H1 (cell line): ENCODE data around the gene ASPG. TPM values are rescaled to one million over a fixed set of nuclear protein-coding genes. Genes with fewer than 3 reads are reported as not detected.

Experiments
- CTCF ChIA-PET: fragments of 300-600 bp; sonication (Branson Sonifier 250); formaldehyde crosslinking; loops from one replicate; lab custom pipeline; 2021; ENCODE audit not compliant: partially characterized antibody; lab: Charles Lee
- POLR2A ChIA-PET: fragments of 300-600 bp; sonication (Branson Sonifier 250); formaldehyde crosslinking; loops from one replicate; lab custom pipeline; 2021; ENCODE audit warnings: inconsistent platforms; ENCODE audit not compliant: partially characterized antibody; lab: Charles Lee
- DNase-seq, 2 experiments: peaks; one replicate each; pipeline versions ENCODE4 v3.0.0 to v3.0.0-alpha.2; 2010 to 2022; ENCODE audit warnings: low spot score in 2 of 2, low read depth in 1 of 2, mixed read lengths in 1 of 2
- FAIRE-seq: peaks from 2 replicates; lab custom pipeline; 2011; peaks lifted over from hg19 to GRCh38; lab: Jason Lieb, UNC
- H2AFZ ChIP-seq: 2 replicates; pipeline ENCODE4 v1.8.1; 2012; ENCODE audit warnings: low read length, inconsistent platforms
- H2AK5ac ChIP-seq: 2 replicates; pipeline ENCODE4 v1.6.1; 2013; ENCODE audit warnings: low read depth, low read length
- H2BK120ac ChIP-seq: replicated peaks from 2 replicates; pipeline ENCODE3; 2013; ENCODE audit warnings: low read depth, low read length, inconsistent platforms
- H2BK12ac ChIP-seq: 2 replicates; pipeline ENCODE4 v1.6.1; 2013; ENCODE audit warnings: low read depth, low read length
- H2BK15ac ChIP-seq: 2 replicates; pipeline ENCODE4 v1.6.1; 2013; ENCODE audit warnings: low read length
- H2BK20ac ChIP-seq: 2 replicates; pipeline ENCODE4 v1.6.1; 2013; ENCODE audit warnings: low read length
- H2BK5ac ChIP-seq: 2 replicates; pipeline ENCODE4 v1.6.1; 2013; ENCODE audit warnings: low read depth, low read length
- H3K14ac ChIP-seq: 2 replicates; pipeline ENCODE4 v1.6.1; 2013; ENCODE audit warnings: inconsistent platforms; ENCODE audit not compliant: insufficient read length
- H3K18ac ChIP-seq: 2 replicates; pipeline ENCODE4 v1.6.1; 2013; ENCODE audit warnings: low read length; ENCODE audit errors: extremely low read depth
- H3K23ac ChIP-seq: 2 replicates; pipeline ENCODE4 v1.6.1; 2013; ENCODE audit warnings: inconsistent platforms; ENCODE audit not compliant: insufficient read length
- H3K23me2 ChIP-seq: 2 replicates; pipeline ENCODE4 v1.6.1; 2013; ENCODE audit warnings: low read depth, low read length
- H3K27ac ChIP-seq: 2 replicates; pipeline ENCODE4 v1.6.1; 2011; ENCODE audit warnings: low read depth, low read length, inconsistent platforms
- H3K27me3 ChIP-seq, 4 experiments: replicated peaks in 1 of 4; 1 replicate in 1 of 4; 2 replicates in 3 of 4; pipeline versions ENCODE4 v1.6.1 to v1.8.1; 2011 to 2013; ENCODE audit warnings: low read length in 3 of 4, mild to moderate bottlenecking in 3 of 4, inconsistent platforms in 2 of 4, mixed read lengths in 2 of 4, moderate library complexity in 1 of 4; ENCODE audit not compliant: control insufficient read depth in 3 of 4, insufficient read depth in 3 of 4; ENCODE audit errors: extremely low read depth in 1 of 4
- H3K36me3 ChIP-seq, 4 experiments: 2 replicates each; pipeline versions ENCODE4 v1.6.1 to v1.8.1; 2011 to 2013; ENCODE audit warnings: mild to moderate bottlenecking in 4 of 4, low read length in 3 of 4, moderate library complexity in 2 of 4, control low read depth in 1 of 4, inconsistent platforms in 1 of 4; ENCODE audit not compliant: insufficient read depth in 4 of 4, control insufficient read depth in 2 of 4
- H3K4ac ChIP-seq: replicated peaks from 2 replicates; pipeline ENCODE3; 2013; ENCODE audit warnings: low read length, low read depth, mixed read lengths, inconsistent platforms; ENCODE audit not compliant: insufficient read length
- H3K4me1 ChIP-seq, 4 experiments: replicated peaks in 1 of 4; 1 replicate in 1 of 4; 2 replicates in 3 of 4; pipeline versions ENCODE4 v1.6.1 to v1.8.1; 2011 to 2013; ENCODE audit warnings: low read length in 3 of 4, inconsistent platforms in 2 of 4, mixed read lengths in 1 of 4; ENCODE audit not compliant: insufficient read depth in 4 of 4, control insufficient read depth in 3 of 4
- H3K4me2 ChIP-seq, 2 experiments: 2 replicates each; pipeline versions ENCODE4 v1.6.1 to v1.8.1; 2011 to 2013; ENCODE audit warnings: low read depth in 2 of 2, low read length in 2 of 2, control low read depth in 1 of 2, inconsistent platforms in 1 of 2, mild to moderate bottlenecking in 1 of 2; ENCODE audit not compliant: insufficient read depth in 1 of 2
- H3K4me3 ChIP-seq, 4 experiments: fragments of 200-600, 300-600 bp in 1 of 4; sonication (generic), shearing (Covaris generic), sonication (Bioruptor Twin) in 1 of 4; 2 replicates each; pipeline versions ENCODE4 v1.5.1 to v1.8.1; 2011 to 2016; ENCODE audit warnings: low read length in 4 of 4, low read depth in 3 of 4, control low read depth in 2 of 4, inconsistent platforms in 2 of 4, mild to moderate bottlenecking in 2 of 4, mixed read lengths in 1 of 4, moderate library complexity in 1 of 4; ENCODE audit not compliant: insufficient read depth in 2 of 4; ENCODE audit errors: extremely low read depth in 1 of 4
- H3K56ac ChIP-seq: replicated peaks from 2 replicates; pipeline ENCODE3; 2013; ENCODE audit warnings: low read depth, mild to moderate bottlenecking, mixed read lengths, low read length, inconsistent platforms; ENCODE audit not compliant: insufficient read length
- H3K79me1 ChIP-seq: 2 replicates; pipeline ENCODE4 v1.6.1; 2013; ENCODE audit warnings: low read depth, low read length, control low read depth
- H3K79me2 ChIP-seq, 2 experiments: 2 replicates each; pipeline versions ENCODE4 v1.6.1 to v1.8.1; 2012 to 2013; ENCODE audit warnings: low read length in 2 of 2, mild to moderate bottlenecking in 2 of 2, inconsistent platforms in 1 of 2; ENCODE audit not compliant: insufficient read depth in 2 of 2, control insufficient read depth in 1 of 2
- H3K9ac ChIP-seq, 4 experiments: replicated peaks in 1 of 4; 1 replicate in 1 of 4; 2 replicates in 3 of 4; pipeline versions ENCODE4 v1.6.1 to v1.8.1; 2011 to 2013; ENCODE audit warnings: low read depth in 3 of 4, low read length in 3 of 4, control low read depth in 2 of 4, mild to moderate bottlenecking in 2 of 4, moderate library complexity in 2 of 4, inconsistent platforms in 1 of 4; ENCODE audit errors: extremely low read depth in 1 of 4
- H3K9me3 ChIP-seq, 2 experiments: 2 replicates each; pipeline versions ENCODE4 v1.6.1 to v1.8.1; 2012 to 2013; ENCODE audit warnings: mild to moderate bottlenecking in 2 of 2, moderate library complexity in 2 of 2, control low read depth in 1 of 2, inconsistent platforms in 1 of 2, low read depth in 1 of 2, low read length in 1 of 2, mixed read lengths in 1 of 2; ENCODE audit not compliant: insufficient read depth in 2 of 2
- H4K20me1 ChIP-seq, 2 experiments: replicated peaks in 1 of 2; 2 replicates each; pipeline versions ENCODE3 to v1.8.1; 2011 to 2013; ENCODE audit warnings: inconsistent platforms in 2 of 2, low read length in 2 of 2, mild to moderate bottlenecking in 1 of 2; ENCODE audit not compliant: insufficient read depth in 2 of 2, control insufficient read depth in 1 of 2
- H4K5ac ChIP-seq: 2 replicates; pipeline ENCODE4 v1.6.1; 2013; ENCODE audit warnings: low read length, low read depth, mixed read lengths, inconsistent platforms; ENCODE audit not compliant: insufficient read length
- H4K8ac ChIP-seq: 2 replicates; pipeline ENCODE4 v1.8.0; 2013; ENCODE audit warnings: mild to moderate bottlenecking, moderate library complexity, low read length, inconsistent platforms; ENCODE audit not compliant: insufficient read depth; ENCODE audit errors: extremely low read depth
- H4K91ac ChIP-seq: replicated peaks from 2 replicates; pipeline ENCODE3; 2013; ENCODE audit warnings: low read length, mixed read lengths, inconsistent platforms; ENCODE audit not compliant: insufficient read length
- CBX8 ChIP-seq: fragments of 300-800, 300-1000 bp; sonication (generic); IDR thresholded peaks from 2 replicates; pipeline ENCODE4 v1.7.1; 2016; ENCODE audit warnings: low read depth, low read length, borderline replicate concordance
- CREB1 ChIP-seq: IDR thresholded peaks from 2 replicates; pipeline ENCODE4 v1.6.1; 2012; ENCODE audit warnings: inconsistent platforms
- EGR1 ChIP-seq: IDR thresholded peaks from 2 replicates; pipeline ENCODE4 v1.6.1; 2011; ENCODE audit warnings: low read depth, low read length, borderline replicate concordance
- GTF2F1 ChIP-seq: IDR thresholded peaks from 2 replicates; pipeline ENCODE4 v1.6.1; 2012; ENCODE audit warnings: low read depth, low read length, improper control_type of control experiment, borderline replicate concordance
- JUN ChIP-seq: IDR thresholded peaks from 2 replicates; pipeline ENCODE4 v1.6.1; 2011; ENCODE audit warnings: low read depth, mild to moderate bottlenecking, improper control_type of control experiment, low read length
- MAX ChIP-seq: IDR thresholded peaks from 2 replicates; pipeline ENCODE4 v1.6.1; 2012; ENCODE audit warnings: inconsistent platforms
- POU5F1 ChIP-seq: IDR thresholded peaks from 2 replicates; pipeline ENCODE4 v1.6.1; 2011; ENCODE audit warnings: low read depth, mild to moderate bottlenecking, low read length, moderate library complexity
- RAD21 ChIP-seq, 2 experiments: IDR thresholded peaks in 1 of 2; conservative IDR thresholded peaks in 1 of 2; 2 replicates each; pipeline ENCODE4 v1.6.1; 2011; ENCODE audit warnings: low read depth in 2 of 2, low read length in 2 of 2, improper control_type of control experiment in 1 of 2, inconsistent platforms in 1 of 2, mild to moderate bottlenecking in 1 of 2, moderate library complexity in 1 of 2
- SAP30 ChIP-seq: fragments of 300-600 bp; sonication (generic); IDR thresholded peaks from 2 replicates; pipeline ENCODE4 v1.7.1; 2012; ENCODE audit warnings: low read length, moderate library complexity, mild to moderate bottlenecking, inconsistent platforms; ENCODE audit not compliant: insufficient read depth, insufficient replicate concordance
- SIRT6 ChIP-seq: IDR thresholded peaks from one replicate; pipeline ENCODE4 v1.7.1; 2012; ENCODE audit warnings: low read length, inconsistent platforms
- SP1 ChIP-seq: IDR thresholded peaks from 2 replicates; pipeline ENCODE4 v1.6.1; 2011; ENCODE audit warnings: low read depth, low read length
- SP4 ChIP-seq: IDR thresholded peaks from 2 replicates; pipeline ENCODE4 v1.6.1; 2012; ENCODE audit warnings: low read length, inconsistent platforms
- YY1 ChIP-seq: IDR thresholded peaks from 2 replicates; pipeline ENCODE4 v1.6.1; 2011; ENCODE audit warnings: low read depth, mild to moderate bottlenecking, low read length
- whole genome bisulfite sequencing, 2 experiments: shearing (Covaris generic) in 1 of 2; methylation state at CpG; one replicate each; pipeline versions ENCODE4 v1.1.6 to v1.1.7; 2013 to 2015; ENCODE audit warnings: low lambda C conversion rate in 2 of 2, mixed read lengths in 2 of 2, inconsistent platforms in 1 of 2, low coverage in 1 of 2, missing lambda C conversion rate in 1 of 2; ENCODE audit not compliant: insufficient replicate concordance in 2 of 2, insufficient coverage in 1 of 2, insufficient read length in 1 of 2; ENCODE audit errors: extremely low coverage in 1 of 2, missing lambda C conversion rate in 1 of 2; 5-methylcytosine and 5-hydroxymethylcytosine counted together
- polyA plus RNA-seq, 7 experiments: library from polyadenylated mRNA; depleted of rRNA in 3 of 7; stranded (reverse) in 5 of 7; unstranded in 2 of 7; fragments of >200 nt in 5 of 7; fragments of 200-250 nt in 2 of 7; gene quantifications; 1 replicate in 5 of 7; 2 replicates in 1 of 7; 4 replicates in 1 of 7; pipeline versions ENCODE4 v1.2.1 to v1.2.3, GENCODE V29; 2011 to 2013; ENCODE audit warnings: missing spikeins in 2 of 7, mixed read lengths in 2 of 7
- total RNA-seq: library from RNA; stranded (reverse); fragmentation: NEBNext Ultra II Directional; extraction: Animal tissue kit (Norgen Biotek cat#: 25700); gene quantifications from 2 replicates; pipeline ENCODE4 v1.2.1, GENCODE V29; 2021

Gene ASPG
- total and polyA plus RNA-seq, 2 of the 8 experiments (the other 6 are each of a cell fraction or from before 2014, with no cell fraction given) = 0.34 to 0.59 TPM

- H3K79me1 ChIP-seq = no peaks in the 10 kb centered on the region
- H3K9ac ChIP-seq = no peak overlapping the region
- no peak overlapping the region for H4K5ac ChIP-seq
- H3K4ac ChIP-seq = no peak overlapping the region
- H3K36me3 ChIP-seq = no peaks in the 10 kb centered on the region
- DNase-seq = no peak
- no peak overlapping the region for H3K18ac ChIP-seq
- H2BK20ac ChIP-seq = no peak overlapping the region
- no peak overlapping the region for H3K14ac ChIP-seq
- no peak overlapping the region for H2BK12ac ChIP-seq
- H4K20me1 ChIP-seq = peaks cover 0 to 4% of the 10 kb centered on the region in 2 experiments
- peaks cover 0 to 2% (median 0%) of the 10 kb centered on the region in 4 experiments; a peak in 2 of 7 replicates for H3K27me3 ChIP-seq
- no peak overlapping the region for H3K4me3 ChIP-seq
- H3K56ac ChIP-seq = no peak overlapping the region
- H2BK15ac ChIP-seq = no peak overlapping the region
- no peak overlapping the region for H2AFZ ChIP-seq
- H3K79me2 ChIP-seq = no peaks in the 10 kb centered on the region
- no peak overlapping the region for H4K91ac ChIP-seq
- H4K8ac ChIP-seq = no peak overlapping the region
- no peak for FAIRE-seq
- POLR2A ChIA-PET = no interaction called here
- H2BK120ac ChIP-seq = no peak overlapping the region
- no peak overlapping the region for H2BK5ac ChIP-seq
- no peak overlapping the region for H2AK5ac ChIP-seq
- CTCF ChIA-PET = interaction anchor here (1.3 to 2.2 kb wide), 5 partner anchors 9 to 22 kb away, joined by 3 to 13 read pairs (median 5); no protein-coding TSS in a partner anchor
- peaks cover 0 to 14% (median 1%) of the 10 kb centered on the region in 4 experiments; a peak in 5 of 7 replicates for H3K4me1 ChIP-seq
- H3K27ac ChIP-seq = no peak overlapping the region
- H3K4me2 ChIP-seq = no peak overlapping the region
- H3K23me2 ChIP-seq = no peaks in the 10 kb centered on the region
- no peak overlapping the region for H3K23ac ChIP-seq
- no peaks in the 10 kb centered on the region for H3K9me3 ChIP-seq
- WGBS, 2 experiments = 92% methylated on average over 9 of the region's 24 CpGs; no CpG with 5 or more reads in 1 of the 2 experiments
- no peak for TF ChIP-seq EGR1
- TF ChIP-seq SIRT6 = no peak
- no peak for TF ChIP-seq RAD21 (IDR thresholded peaks at IDR 0.05 in 1 of 2, conservative IDR thresholded peaks at IDR 0.05 in 1 of 2; ENCODE audit: low read depth in 2 of 2, low read length in 2 of 2)
- no peak for TF ChIP-seq SP4
- no peak for TF ChIP-seq JUN
- TF ChIP-seq MAX = no peak
- no peak for TF ChIP-seq POU5F1
- TF ChIP-seq YY1 = no peak
- no peak for TF ChIP-seq GTF2F1
- no peak for TF ChIP-seq SP1
- no peak for TF ChIP-seq CBX8
- TF ChIP-seq CREB1 = no peak
- TF ChIP-seq SAP30 = no peak
Measured at GRCh38 chr14:104109731-104110361, 24.3 kb downstream of the ASPG start.
